GM23338 (cell line): Measurements from ENCODE around the gene COL18A1. TPM values are rescaled to one million over a fixed set of nuclear protein-coding genes. Genes with fewer than 3 reads are reported as not detected.
A peak's percentile ranks its signal among the peaks of the same experiment; 100 is the strongest.

ENCODE experiments used
- ATAC-seq: fragments of 200-7000 bp; cut with Tn5 transposase; 3 replicates; pipeline ENCODE4 v1.9.1; 2020
- DNase-seq: peaks from one replicate; pipeline ENCODE4 v3.0.0-alpha.2; 2015; ENCODE audit warnings: low spot score
- H2AFZ ChIP-seq: fragments of 200-600 bp; sonication (generic); 2 replicates; pipeline ENCODE4 v1.8.0; 2016; ENCODE audit warnings: antibody characterized with exemption, mild to moderate bottlenecking, moderate library complexity
- H3F3A ChIP-seq: fragments of 200-600 bp; sonication (generic); replicated peaks from 2 replicates; pipeline ENCODE4 v1.8.0; 2017; ENCODE audit warnings: antibody characterized with exemption, mixed run types, low read depth
- H3K27ac ChIP-seq: fragments of 200-600 bp; sonication (generic); 2 replicates; pipeline ENCODE4 v1.6.1; 2016; ENCODE audit warnings: low read depth
- H3K27me3 ChIP-seq: fragments of 200-600 bp; sonication (generic); 2 replicates; pipeline ENCODE4 v1.8.0; 2016; ENCODE audit warnings: mild to moderate bottlenecking, mixed run types, moderate library complexity; ENCODE audit not compliant: insufficient read depth
- H3K36me3 ChIP-seq: fragments of 200-600 bp; sonication (generic); 2 replicates; pipeline ENCODE4 v1.8.0; 2016; ENCODE audit warnings: mild to moderate bottlenecking; ENCODE audit not compliant: insufficient read depth
- H3K4me1 ChIP-seq: fragments of 200-600 bp; sonication (generic); 2 replicates; pipeline ENCODE4 v1.8.0; 2016; ENCODE audit warnings: mild to moderate bottlenecking, moderate library complexity; ENCODE audit not compliant: insufficient read depth
- H3K4me2 ChIP-seq: fragments of 200-600 bp; sonication (generic); 2 replicates; pipeline ENCODE4 v1.7.1; 2017; ENCODE audit warnings: mixed run types
- H3K4me3 ChIP-seq: fragments of 200-600 bp; sonication (generic); 2 replicates; pipeline ENCODE4 v1.6.1; 2016; ENCODE audit warnings: mixed run types
- H3K79me2 ChIP-seq: fragments of 200-600 bp; sonication (generic); replicated peaks from 2 replicates; pipeline ENCODE4 v1.8.0; 2017; ENCODE audit warnings: mild to moderate bottlenecking; ENCODE audit not compliant: insufficient read depth
- H3K9me2 ChIP-seq: fragments of 200-600 bp; sonication (generic); 2 replicates; pipeline ENCODE4 v1.8.0; 2017; ENCODE audit not compliant: insufficient read depth
- H4K20me1 ChIP-seq: fragments of 200-600 bp; sonication (generic); replicated peaks from 2 replicates; pipeline ENCODE4 v1.8.0; 2017; ENCODE audit warnings: mild to moderate bottlenecking; ENCODE audit not compliant: insufficient read depth
- H3K27ac Mint-ChIP-seq: 2 replicates; pipeline ENCODE4 v1.8.0; 2020; ENCODE audit warnings: inconsistent platforms, mild to moderate bottlenecking, moderate library complexity, mixed read lengths
- H3K27me3 Mint-ChIP-seq: 3 replicates; pipeline ENCODE4 v1.8.0; 2022; ENCODE audit warnings: low read depth, mild to moderate bottlenecking, moderate library complexity, mixed read lengths, inconsistent platforms; ENCODE audit not compliant: insufficient read depth, poor library complexity
- H3K36me3 Mint-ChIP-seq: 3 replicates; pipeline ENCODE4 v1.8.0; 2021; ENCODE audit warnings: low read depth, mild to moderate bottlenecking, inconsistent platforms, moderate library complexity, mixed read lengths
- H3K4me1 Mint-ChIP-seq: 3 replicates; pipeline ENCODE4 v1.8.0; 2020; ENCODE audit warnings: mild to moderate bottlenecking, inconsistent platforms, mixed read lengths
- H3K4me3 Mint-ChIP-seq: 3 replicates; pipeline ENCODE4 v1.8.0; 2021; ENCODE audit warnings: moderate library complexity, mild to moderate bottlenecking, inconsistent platforms, mixed read lengths
- H3K9me3 Mint-ChIP-seq: 3 replicates; pipeline ENCODE4 v1.8.0; 2020; ENCODE audit warnings: moderate library complexity, mild to moderate bottlenecking, inconsistent platforms, mixed read lengths
- CREB1 ChIP-seq: fragments of 250-450 bp; sonication (Bioruptor Pico); IDR thresholded peaks from 2 replicates; pipeline ENCODE4 v1.5.0; 2020; ENCODE audit warnings: low read depth, mild to moderate bottlenecking, moderate library complexity
- EZH2phosphoT487 ChIP-seq: fragments of 200-600 bp; sonication (generic); IDR thresholded peaks from one replicate; pipeline ENCODE4 v1.8.1; 2018; ENCODE audit warnings: antibody characterized with exemption; ENCODE audit not compliant: unreplicated experiment
- JUNB ChIP-seq: IDR thresholded peaks from one replicate; pipeline ENCODE4 v1.6.1; 2016; ENCODE audit warnings: antibody characterized with exemption; ENCODE audit not compliant: unreplicated experiment
- POLR2AphosphoS5 ChIP-seq: IDR thresholded peaks from 2 replicates; pipeline ENCODE4 v1.6.1; 2016; ENCODE audit warnings: antibody characterized with exemption, low read depth
- STAT1 ChIP-seq: IDR thresholded peaks from one replicate; pipeline ENCODE4 v1.6.1; 2016; ENCODE audit warnings: antibody characterized with exemption; ENCODE audit not compliant: unreplicated experiment
- ZNF114 ChIP-seq: fragments of 250-450 bp; sonication (Bioruptor Pico); IDR thresholded peaks from 2 replicates; pipeline ENCODE4 v1.5.0; 2020; ENCODE audit warnings: mild to moderate bottlenecking, moderate library complexity
- ZNF331 ChIP-seq: fragments of 250-450 bp; sonication (Bioruptor Pico); IDR thresholded peaks from 2 replicates; pipeline ENCODE4 v1.5.0; 2020; ENCODE audit warnings: low read depth, mild to moderate bottlenecking, moderate library complexity
- polyA plus RNA-seq: library from polyadenylated mRNA; unstranded; fragments of >200 nt; fragmentation: Nextera tagmentation; extraction: Ambion mirVana; gene quantifications from 2 replicates; pipeline ENCODE4 v1.2.1, GENCODE V29; 2016
- total RNA-seq: library from RNA; depleted of rRNA; stranded (reverse); fragments of >200 nt; shearing (Covaris generic); gene quantifications from 2 replicates; pipeline ENCODE4 v1.2.3, GENCODE V29; 2014
- TF ChIP-seq, protein P1 (sequence below): IDR thresholded peaks from 2 replicates; pipeline ENCODE4 v1.6.1; 2016; ENCODE audit warnings: antibody characterized with exemption
- TF ChIP-seq, protein P2 (sequence below): fragments of 250-450 bp; sonication (Bioruptor Pico); IDR thresholded peaks from 2 replicates; pipeline ENCODE4 v1.5.0; 2020; ENCODE audit warnings: mild to moderate bottlenecking, moderate library complexity
- TF ChIP-seq, protein P3 (sequence below): IDR thresholded peaks from one replicate; pipeline ENCODE4 v1.6.1; 2018; ENCODE audit warnings: antibody characterized with exemption; ENCODE audit not compliant: unreplicated experiment

The COL18A1 gene
- total and polyA plus RNA-seq, 2 experiments from 2014 or later = 38.4 to 430 TPM

DNA sequence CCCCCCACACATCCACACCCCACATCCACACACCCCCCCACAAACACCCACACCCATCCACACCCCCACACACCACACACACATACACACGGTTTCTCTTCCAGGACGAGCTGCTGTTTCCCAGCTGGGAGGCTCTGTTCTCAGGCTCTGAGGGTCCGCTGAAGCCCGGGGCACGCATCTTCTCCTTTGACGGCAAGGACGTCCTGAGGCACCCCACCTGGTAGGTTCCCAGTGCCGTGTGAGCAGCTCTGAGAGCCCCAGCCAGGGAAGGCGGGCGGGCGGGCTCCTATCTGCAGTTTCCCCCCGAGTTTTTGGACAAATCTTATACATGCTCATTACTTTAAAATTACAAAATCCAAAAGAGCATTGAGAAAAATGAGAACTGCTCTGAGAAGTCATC is 106.0 kb downstream of the COL18A1 start:
- Mint-ChIP-seq H3K4me3 (no peak overlapping the region), H3K9me3 (no peaks in the 10 kb centered on the region), H3K27me3 (peaks cover 22% of the 10 kb centered on the region), H3K36me3 (peaks cover 19% of the 10 kb centered on the region), H3K27ac (peak overlapping the region; percentile 70; the same call in 1 of the 2 replicates), H3K4me1 (peaks cover 4% of the 10 kb centered on the region; the same call in 1 of the 3 replicates)
- no peak overlapping the region for H3K4me3 ChIP-seq
- no peak overlapping the region for H3K4me2 ChIP-seq
- no peaks in the 10 kb centered on the region for H3K79me2 ChIP-seq
- TF ChIP-seq EZH2phosphoT487 (no peak), ZNF114 (CRISPR knock-in tag) (no peak), CREB1 (CRISPR knock-in tag) (no peak), JUNB (no peak), ZNF331 (CRISPR knock-in tag) (no peak)
- no peaks in the 10 kb centered on the region for H3K27me3 ChIP-seq
- no peaks in the 10 kb centered on the region; the same call in 1 of the 2 replicates for H4K20me1 ChIP-seq
- H3K9me2 ChIP-seq = no peaks in the 10 kb centered on the region
- peak overlapping the region; percentile 59; the same call in 1 of the 2 replicates for H3K27ac ChIP-seq
- ATAC-seq = no peak
- H3K4me1 ChIP-seq = no peaks in the 10 kb centered on the region
- H3F3A ChIP-seq = peaks cover 15% of the 10 kb centered on the region
- H2AFZ ChIP-seq = no peak overlapping the region
- H3K36me3 ChIP-seq = no peaks in the 10 kb centered on the region
- DNase-seq = no peak

DNA sequence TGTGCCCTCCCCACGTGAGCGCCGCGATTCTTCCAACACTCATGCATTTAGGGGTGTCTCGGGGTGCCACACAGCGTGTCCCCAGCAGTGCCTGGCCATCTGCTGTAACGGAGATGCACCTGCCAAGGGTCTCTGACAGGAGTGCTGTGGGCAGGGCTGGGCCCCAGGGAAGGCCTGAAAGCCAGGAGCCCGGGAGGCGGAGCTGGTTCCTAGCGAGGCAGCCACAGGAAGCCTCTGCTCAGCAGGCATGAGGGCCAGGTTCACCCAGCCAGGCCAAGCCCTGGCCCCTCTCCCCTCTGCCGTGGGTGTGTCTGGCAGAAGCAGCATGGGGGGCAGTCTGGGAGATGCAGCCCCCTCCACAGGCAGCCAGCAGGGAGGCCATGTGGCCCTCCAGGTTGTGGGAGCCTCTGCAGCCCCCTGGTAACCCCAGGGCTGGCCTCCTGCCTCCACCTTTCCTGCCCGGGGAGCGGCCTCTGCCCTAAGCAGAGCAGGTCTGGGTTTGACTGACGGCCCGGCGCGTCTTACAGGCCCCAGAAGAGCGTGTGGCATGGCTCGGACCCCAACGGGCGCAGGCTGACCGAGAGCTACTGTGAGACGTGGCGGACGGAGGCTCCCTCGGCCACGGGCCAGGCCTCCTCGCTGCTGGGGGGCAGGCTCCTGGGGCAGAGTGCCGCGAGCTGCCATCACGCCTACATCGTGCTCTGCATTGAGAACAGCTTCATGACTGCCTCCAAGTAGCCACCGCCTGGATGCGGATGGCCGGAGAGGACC is 106.9 kb downstream of the COL18A1 start:
- H3K36me3 Mint-ChIP-seq = peaks cover 22% of the 10 kb centered on the region
- Histone ChIP-seq H2AFZ (no peak overlapping the region), H3K4me2 (no peak overlapping the region), H3F3A (peaks cover 15% of the 10 kb centered on the region), H4K20me1 (no peaks in the 10 kb centered on the region; the same call in 1 of the 2 replicates), H3K4me1 (no peaks in the 10 kb centered on the region), H3K4me3 (no peak overlapping the region), H3K27ac (no peak overlapping the region), H3K36me3 (no peaks in the 10 kb centered on the region), H3K9me2 (no peaks in the 10 kb centered on the region), H3K79me2 (no peaks in the 10 kb centered on the region), H3K27me3 (no peaks in the 10 kb centered on the region)
- no peak overlapping the region; the same call in 1 of the 2 replicates for H3K27ac Mint-ChIP-seq
- H3K9me3 Mint-ChIP-seq = no peaks in the 10 kb centered on the region
- H3K4me1 Mint-ChIP-seq = peaks cover 4% of the 10 kb centered on the region; the same call in 1 of the 3 replicates
- DNase-seq (no peak), ATAC-seq (no peak)
- peaks cover 22% of the 10 kb centered on the region for H3K27me3 Mint-ChIP-seq
- no peak overlapping the region for H3K4me3 Mint-ChIP-seq
- TF ChIP-seq, protein P1, sequence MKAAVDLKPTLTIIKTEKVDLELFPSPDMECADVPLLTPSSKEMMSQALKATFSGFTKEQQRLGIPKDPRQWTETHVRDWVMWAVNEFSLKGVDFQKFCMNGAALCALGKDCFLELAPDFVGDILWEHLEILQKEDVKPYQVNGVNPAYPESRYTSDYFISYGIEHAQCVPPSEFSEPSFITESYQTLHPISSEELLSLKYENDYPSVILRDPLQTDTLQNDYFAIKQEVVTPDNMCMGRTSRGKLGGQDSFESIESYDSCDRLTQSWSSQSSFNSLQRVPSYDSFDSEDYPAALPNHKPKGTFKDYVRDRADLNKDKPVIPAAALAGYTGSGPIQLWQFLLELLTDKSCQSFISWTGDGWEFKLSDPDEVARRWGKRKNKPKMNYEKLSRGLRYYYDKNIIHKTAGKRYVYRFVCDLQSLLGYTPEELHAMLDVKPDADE = no peak
- no peak for TF ChIP-seq STAT1
- TF ChIP-seq, protein P2, sequence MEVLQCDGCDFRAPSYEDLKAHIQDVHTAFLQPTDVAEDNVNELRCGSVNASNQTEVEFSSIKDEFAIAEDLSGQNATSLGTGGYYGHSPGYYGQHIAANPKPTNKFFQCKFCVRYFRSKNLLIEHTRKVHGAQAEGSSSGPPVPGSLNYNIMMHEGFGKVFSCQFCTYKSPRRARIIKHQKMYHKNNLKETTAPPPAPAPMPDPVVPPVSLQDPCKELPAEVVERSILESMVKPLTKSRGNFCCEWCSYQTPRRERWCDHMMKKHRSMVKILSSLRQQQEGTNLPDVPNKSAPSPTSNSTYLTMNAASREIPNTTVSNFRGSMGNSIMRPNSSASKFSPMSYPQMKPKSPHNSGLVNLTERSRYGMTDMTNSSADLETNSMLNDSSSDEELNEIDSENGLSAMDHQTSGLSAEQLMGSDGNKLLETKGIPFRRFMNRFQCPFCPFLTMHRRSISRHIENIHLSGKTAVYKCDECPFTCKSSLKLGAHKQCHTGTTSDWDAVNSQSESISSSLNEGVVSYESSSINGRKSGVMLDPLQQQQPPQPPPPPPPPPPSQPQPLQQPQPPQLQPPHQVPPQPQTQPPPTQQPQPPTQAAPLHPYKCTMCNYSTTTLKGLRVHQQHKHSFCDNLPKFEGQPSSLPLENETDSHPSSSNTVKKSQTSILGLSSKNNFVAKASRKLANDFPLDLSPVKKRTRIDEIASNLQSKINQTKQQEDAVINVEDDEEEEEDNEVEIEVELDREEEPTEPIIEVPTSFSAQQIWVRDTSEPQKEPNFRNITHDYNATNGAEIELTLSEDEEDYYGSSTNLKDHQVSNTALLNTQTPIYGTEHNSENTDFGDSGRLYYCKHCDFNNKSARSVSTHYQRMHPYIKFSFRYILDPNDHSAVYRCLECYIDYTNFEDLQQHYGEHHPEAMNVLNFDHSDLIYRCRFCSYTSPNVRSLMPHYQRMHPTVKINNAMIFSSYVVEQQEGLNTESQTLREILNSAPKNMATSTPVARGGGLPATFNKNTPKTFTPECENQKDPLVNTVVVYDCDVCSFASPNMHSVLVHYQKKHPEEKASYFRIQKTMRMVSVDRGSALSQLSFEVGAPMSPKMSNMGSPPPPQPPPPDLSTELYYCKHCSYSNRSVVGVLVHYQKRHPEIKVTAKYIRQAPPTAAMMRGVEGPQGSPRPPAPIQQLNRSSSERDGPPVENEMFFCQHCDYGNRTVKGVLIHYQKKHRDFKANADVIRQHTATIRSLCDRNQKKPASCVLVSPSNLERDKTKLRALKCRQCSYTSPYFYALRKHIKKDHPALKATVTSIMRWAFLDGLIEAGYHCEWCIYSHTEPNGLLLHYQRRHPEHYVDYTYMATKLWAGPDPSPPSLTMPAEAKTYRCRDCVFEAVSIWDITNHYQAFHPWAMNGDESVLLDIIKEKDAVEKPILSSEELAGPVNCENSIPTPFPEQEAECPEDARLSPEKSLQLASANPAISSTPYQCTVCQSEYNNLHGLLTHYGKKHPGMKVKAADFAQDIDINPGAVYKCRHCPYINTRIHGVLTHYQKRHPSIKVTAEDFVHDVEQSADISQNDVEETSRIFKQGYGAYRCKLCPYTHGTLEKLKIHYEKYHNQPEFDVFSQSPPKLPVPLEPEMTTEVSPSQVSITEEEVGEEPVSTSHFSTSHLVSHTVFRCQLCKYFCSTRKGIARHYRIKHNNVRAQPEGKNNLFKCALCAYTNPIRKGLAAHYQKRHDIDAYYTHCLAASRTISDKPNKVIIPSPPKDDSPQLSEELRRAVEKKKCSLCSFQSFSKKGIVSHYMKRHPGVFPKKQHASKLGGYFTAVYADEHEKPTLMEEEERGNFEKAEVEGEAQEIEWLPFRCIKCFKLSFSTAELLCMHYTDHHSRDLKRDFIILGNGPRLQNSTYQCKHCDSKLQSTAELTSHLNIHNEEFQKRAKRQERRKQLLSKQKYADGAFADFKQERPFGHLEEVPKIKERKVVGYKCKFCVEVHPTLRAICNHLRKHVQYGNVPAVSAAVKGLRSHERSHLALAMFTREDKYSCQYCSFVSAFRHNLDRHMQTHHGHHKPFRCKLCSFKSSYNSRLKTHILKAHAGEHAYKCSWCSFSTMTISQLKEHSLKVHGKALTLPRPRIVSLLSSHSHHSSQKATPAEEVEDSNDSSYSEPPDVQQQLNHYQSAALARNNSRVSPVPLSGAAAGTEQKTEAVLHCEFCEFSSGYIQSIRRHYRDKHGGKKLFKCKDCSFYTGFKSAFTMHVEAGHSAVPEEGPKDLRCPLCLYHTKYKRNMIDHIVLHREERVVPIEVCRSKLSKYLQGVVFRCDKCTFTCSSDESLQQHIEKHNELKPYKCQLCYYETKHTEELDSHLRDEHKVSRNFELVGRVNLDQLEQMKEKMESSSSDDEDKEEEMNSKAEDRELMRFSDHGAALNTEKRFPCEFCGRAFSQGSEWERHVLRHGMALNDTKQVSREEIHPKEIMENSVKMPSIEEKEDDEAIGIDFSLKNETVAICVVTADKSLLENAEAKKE (CRISPR knock-in tag) = no peak
- TF ChIP-seq, protein P3, sequence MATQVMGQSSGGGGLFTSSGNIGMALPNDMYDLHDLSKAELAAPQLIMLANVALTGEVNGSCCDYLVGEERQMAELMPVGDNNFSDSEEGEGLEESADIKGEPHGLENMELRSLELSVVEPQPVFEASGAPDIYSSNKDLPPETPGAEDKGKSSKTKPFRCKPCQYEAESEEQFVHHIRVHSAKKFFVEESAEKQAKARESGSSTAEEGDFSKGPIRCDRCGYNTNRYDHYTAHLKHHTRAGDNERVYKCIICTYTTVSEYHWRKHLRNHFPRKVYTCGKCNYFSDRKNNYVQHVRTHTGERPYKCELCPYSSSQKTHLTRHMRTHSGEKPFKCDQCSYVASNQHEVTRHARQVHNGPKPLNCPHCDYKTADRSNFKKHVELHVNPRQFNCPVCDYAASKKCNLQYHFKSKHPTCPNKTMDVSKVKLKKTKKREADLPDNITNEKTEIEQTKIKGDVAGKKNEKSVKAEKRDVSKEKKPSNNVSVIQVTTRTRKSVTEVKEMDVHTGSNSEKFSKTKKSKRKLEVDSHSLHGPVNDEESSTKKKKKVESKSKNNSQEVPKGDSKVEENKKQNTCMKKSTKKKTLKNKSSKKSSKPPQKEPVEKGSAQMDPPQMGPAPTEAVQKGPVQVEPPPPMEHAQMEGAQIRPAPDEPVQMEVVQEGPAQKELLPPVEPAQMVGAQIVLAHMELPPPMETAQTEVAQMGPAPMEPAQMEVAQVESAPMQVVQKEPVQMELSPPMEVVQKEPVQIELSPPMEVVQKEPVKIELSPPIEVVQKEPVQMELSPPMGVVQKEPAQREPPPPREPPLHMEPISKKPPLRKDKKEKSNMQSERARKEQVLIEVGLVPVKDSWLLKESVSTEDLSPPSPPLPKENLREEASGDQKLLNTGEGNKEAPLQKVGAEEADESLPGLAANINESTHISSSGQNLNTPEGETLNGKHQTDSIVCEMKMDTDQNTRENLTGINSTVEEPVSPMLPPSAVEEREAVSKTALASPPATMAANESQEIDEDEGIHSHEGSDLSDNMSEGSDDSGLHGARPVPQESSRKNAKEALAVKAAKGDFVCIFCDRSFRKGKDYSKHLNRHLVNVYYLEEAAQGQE = no peak
- TF ChIP-seq ZNF331 (CRISPR knock-in tag) = no peak
- TF ChIP-seq POLR2AphosphoS5 = no peak; the same call in 1 of the 2 replicates
